ENCODE measurements around the gene FBXW2. TPM values are rescaled to one million over a fixed set of nuclear protein-coding genes. Genes with fewer than 3 reads are reported as not detected.

The FBXW2 gene
- polyA plus RNA-seq, 1 of the 3 experiments (the other 2 are of a cell fraction), result 40.1 TPM

GRCh38 chr9:120839146-120839545, 45.9 kb upstream of the FBXW2 start:
- WGBS (ENCODE audit: low lambda C conversion rate), result 57% methylated on average over 2 of the region's 2 CpGs
- no peak for DNase-seq
- POLR2A ChIA-PET, result no interaction called here

GRCh38 chr9:120837921-120838320, 44.7 kb upstream of the FBXW2 start:
- peaks cover 4% of the 10 kb centered on the region for H3F3A ChIP-seq (replicated peaks; ENCODE audit: insufficient read depth)

More at GRCh38 chr9:120839146-120839545, 45.9 kb upstream of the FBXW2 start:
- TF ChIP-seq EP300 (IDR thresholded peaks at IDR 0.05; ENCODE audit: borderline replicate concordance in 1 of 2, low read depth in 1 of 2, low read length in 1 of 2) (no peak), SMC3 (IDR thresholded peaks at IDR 0.05; ENCODE audit: low read depth, low read length) (no peak), NRF1 (IDR thresholded peaks at IDR 0.05; ENCODE audit: low read depth, low read length) (no peak), RXRA (IDR thresholded peaks at IDR 0.05; ENCODE audit: borderline replicate concordance, low read depth) (no peak), ELF1 (IDR thresholded peaks at IDR 0.05) (no peak), FOXJ3 (CRISPR knock-in tag; IDR thresholded peaks at IDR 0.05) (no peak)
- Histone ChIP-seq H2AFZ (ENCODE audit: low read depth) (no peak overlapping the region), H3K36me3 (replicated peaks in 1 of 2; ENCODE audit: control insufficient read depth in 1 of 2, insufficient read depth in 2 of 2, low read length in 1 of 2) (peaks cover 13 to 19% of the 10 kb centered on the region in 2 experiments), H3K4me1 (ENCODE audit: control insufficient read depth in 1 of 2, insufficient read depth in 2 of 2, low read depth in 1 of 2, low read length in 1 of 2) (peaks cover 5 to 13% of the 10 kb centered on the region in 2 experiments; a peak in 1 of 4 replicates), H3K4me3 (ENCODE audit: low read depth in 2 of 2, low read length in 1 of 2) (no peak overlapping the region), H3K27ac (ENCODE audit: low read depth in 2 of 2, low read length in 1 of 2) (no peak overlapping the region), H3K9me3 (no peaks in the 10 kb centered on the region), H3F3A (replicated peaks; ENCODE audit: insufficient read depth) (peaks cover 15% of the 10 kb centered on the region), H3K4me2 (no peak overlapping the region), H4K20me1 (ENCODE audit: insufficient read depth) (no peaks in the 10 kb centered on the region), H3K79me2 (ENCODE audit: insufficient read depth) (peaks cover 90% of the 10 kb centered on the region), H3K9ac (no peak overlapping the region), H3K9me2 (no peaks in the 10 kb centered on the region), H3K27me3 (ENCODE audit: insufficient read depth) (no peaks in the 10 kb centered on the region)
- CTCF ChIA-PET, result interaction anchor here (0.9 kb wide), 1 partner anchor 98 kb away, joined by 3 read pairs; no protein-coding TSS in a partner anchor

More at GRCh38 chr9:120837921-120838320, 44.7 kb upstream of the FBXW2 start:
- no peak overlapping the region for H2AFZ ChIP-seq (ENCODE audit: low read depth)
- ChIA-PET CTCF (no interaction called here), POLR2A (no interaction called here)
- peaks cover 85% of the 10 kb centered on the region for H3K79me2 ChIP-seq (ENCODE audit: insufficient read depth)
- no peaks in the 10 kb centered on the region for H3K27me3 ChIP-seq (ENCODE audit: insufficient read depth)
- no peak for TF ChIP-seq RFX5 (IDR thresholded peaks at IDR 0.05; ENCODE audit: low read length)
- TF ChIP-seq NRF1 (IDR thresholded peaks at IDR 0.05; ENCODE audit: low read depth, low read length), result no peak
- no peak for TF ChIP-seq RCOR1 (IDR thresholded peaks at IDR 0.05; ENCODE audit: low read length)
- TF ChIP-seq GABPA (IDR thresholded peaks at IDR 0.05; ENCODE audit: low read depth), result no peak
- TF ChIP-seq MXI1 (IDR thresholded peaks at IDR 0.05; ENCODE audit: low read depth, low read length), result no peak
- no peak for TF ChIP-seq REST (IDR thresholded peaks at IDR 0.05; ENCODE audit: low read depth, low read length)
- TF ChIP-seq RAD21 (IDR thresholded peaks at IDR 0.05; ENCODE audit: low read length), result no peak
- H4K20me1 ChIP-seq (ENCODE audit: insufficient read depth), result no peaks in the 10 kb centered on the region
- no peaks in the 10 kb centered on the region for H3K9me2 ChIP-seq
- H3K4me2 ChIP-seq, result no peak overlapping the region
- H3K4me3 ChIP-seq (ENCODE audit: low read depth in 2 of 2, low read length in 1 of 2), result no peak overlapping the region
- peaks cover 17 to 21% of the 10 kb centered on the region in 2 experiments for H3K36me3 ChIP-seq (replicated peaks in 1 of 2; ENCODE audit: control insufficient read depth in 1 of 2, insufficient read depth in 2 of 2, low read length in 1 of 2)
- H3K9ac ChIP-seq, result no peak overlapping the region
- no peak overlapping the region for H3K27ac ChIP-seq (ENCODE audit: low read depth in 2 of 2, low read length in 1 of 2)
- peaks cover 0 to 6% of the 10 kb centered on the region in 2 experiments; a peak in 1 of 4 replicates for H3K4me1 ChIP-seq (ENCODE audit: control insufficient read depth in 1 of 2, insufficient read depth in 2 of 2, low read depth in 1 of 2, low read length in 1 of 2)
- 94% methylated on average over 3 of the region's 3 CpGs for WGBS (ENCODE audit: low lambda C conversion rate)
- no peaks in the 10 kb centered on the region for H3K9me3 ChIP-seq
- no peak for DNase-seq
